Measurements from ENCODE around the gene LRCH1.

DNA sequence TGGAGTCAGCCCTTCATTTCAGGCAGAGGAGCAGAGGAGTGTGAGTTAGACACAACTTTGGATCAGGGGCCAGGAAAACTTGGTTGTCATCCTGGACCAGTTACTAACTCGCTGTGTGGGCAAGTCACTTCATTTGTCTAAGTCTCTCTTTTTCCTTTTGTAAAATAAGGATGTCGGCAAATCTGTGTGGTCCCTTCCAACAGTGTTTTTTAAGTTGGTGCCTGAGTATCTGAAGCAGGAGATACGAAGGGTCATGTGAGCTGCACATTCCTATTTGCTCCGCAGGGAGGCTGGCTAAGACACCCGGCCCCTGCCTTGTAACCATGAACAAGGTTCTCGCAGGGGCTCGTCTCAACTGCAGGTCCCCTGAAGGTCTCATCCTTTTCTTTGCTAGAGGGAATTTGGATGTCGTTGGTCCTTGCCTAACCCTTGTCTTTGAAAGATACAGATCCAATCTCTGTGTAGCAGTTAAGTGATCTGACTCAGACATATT is 64.3 kb downstream of the LRCH1 start:
- no peak for TF ChIP-seq POLR2A (IDR thresholded peaks at IDR 0.05)
- TF ChIP-seq, protein P1, sequence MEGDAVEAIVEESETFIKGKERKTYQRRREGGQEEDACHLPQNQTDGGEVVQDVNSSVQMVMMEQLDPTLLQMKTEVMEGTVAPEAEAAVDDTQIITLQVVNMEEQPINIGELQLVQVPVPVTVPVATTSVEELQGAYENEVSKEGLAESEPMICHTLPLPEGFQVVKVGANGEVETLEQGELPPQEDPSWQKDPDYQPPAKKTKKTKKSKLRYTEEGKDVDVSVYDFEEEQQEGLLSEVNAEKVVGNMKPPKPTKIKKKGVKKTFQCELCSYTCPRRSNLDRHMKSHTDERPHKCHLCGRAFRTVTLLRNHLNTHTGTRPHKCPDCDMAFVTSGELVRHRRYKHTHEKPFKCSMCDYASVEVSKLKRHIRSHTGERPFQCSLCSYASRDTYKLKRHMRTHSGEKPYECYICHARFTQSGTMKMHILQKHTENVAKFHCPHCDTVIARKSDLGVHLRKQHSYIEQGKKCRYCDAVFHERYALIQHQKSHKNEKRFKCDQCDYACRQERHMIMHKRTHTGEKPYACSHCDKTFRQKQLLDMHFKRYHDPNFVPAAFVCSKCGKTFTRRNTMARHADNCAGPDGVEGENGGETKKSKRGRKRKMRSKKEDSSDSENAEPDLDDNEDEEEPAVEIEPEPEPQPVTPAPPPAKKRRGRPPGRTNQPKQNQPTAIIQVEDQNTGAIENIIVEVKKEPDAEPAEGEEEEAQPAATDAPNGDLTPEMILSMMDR (IDR thresholded peaks at IDR 0.05), result no peak

Measured in lower leg skin (tissue), 3 donors.